ENCODE measurements around the gene SYT13. TPM values are rescaled to one million over a fixed set of nuclear protein-coding genes. Genes with fewer than 3 reads are reported as not detected.

SYT13 gene, protein sequence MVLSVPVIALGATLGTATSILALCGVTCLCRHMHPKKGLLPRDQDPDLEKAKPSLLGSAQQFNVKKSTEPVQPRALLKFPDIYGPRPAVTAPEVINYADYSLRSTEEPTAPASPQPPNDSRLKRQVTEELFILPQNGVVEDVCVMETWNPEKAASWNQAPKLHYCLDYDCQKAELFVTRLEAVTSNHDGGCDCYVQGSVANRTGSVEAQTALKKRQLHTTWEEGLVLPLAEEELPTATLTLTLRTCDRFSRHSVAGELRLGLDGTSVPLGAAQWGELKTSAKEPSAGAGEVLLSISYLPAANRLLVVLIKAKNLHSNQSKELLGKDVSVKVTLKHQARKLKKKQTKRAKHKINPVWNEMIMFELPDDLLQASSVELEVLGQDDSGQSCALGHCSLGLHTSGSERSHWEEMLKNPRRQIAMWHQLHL
- total RNA-seq, result under 0.01 TPM in 2 replicates

- peak in 1 of 2 donors; percentile 17 for DNase-seq (ENCODE audit: low read depth in 2 of 2)
These were observed at the start of gene SYT13 for GRCh38 chr11:45285930-45286632. SYT13 (minus strand) TSS chr11:45286341; CDS start chr11:45286207, 134 bp downstream.

GRCh38 chr11:45335434-45335833 is 49.3 kb upstream of the SYT13 start:
- DNase-seq (ENCODE audit: low read depth in 2 of 2), result no peak

- DNase-seq (ENCODE audit: low read depth in 2 of 2), result no peak
These were observed 48.7 kb upstream of the SYT13 start for GRCh38 chr11:45334836-45335235.

DNA sequence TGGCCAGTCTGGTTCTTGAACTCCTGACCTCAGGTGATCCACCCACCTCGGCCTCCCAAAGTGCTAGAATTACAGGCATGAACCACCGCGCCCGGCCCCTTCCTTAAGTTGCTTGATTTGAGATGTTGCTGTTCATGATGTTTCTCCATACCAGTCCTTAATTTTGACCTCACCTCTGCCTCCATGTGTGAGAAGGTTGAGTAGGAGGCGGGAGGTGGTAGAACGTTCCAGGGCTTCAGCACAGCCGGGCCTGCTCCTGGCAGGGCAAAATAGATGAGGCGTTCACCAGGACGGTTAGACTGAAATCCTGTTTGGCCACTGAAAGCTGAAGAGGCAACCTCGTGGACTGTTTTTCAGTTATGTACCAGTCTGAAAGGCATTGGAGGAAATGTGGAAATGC is 48.3 kb upstream of the SYT13 start:
- no peak for DNase-seq (ENCODE audit: low read depth in 2 of 2)

- peak; percentile 64 to 81 for DNase-seq (ENCODE audit: low read depth in 2 of 2)
These were observed 47.1 kb upstream of the SYT13 start for GRCh38 chr11:45333001-45333971.

DNA sequence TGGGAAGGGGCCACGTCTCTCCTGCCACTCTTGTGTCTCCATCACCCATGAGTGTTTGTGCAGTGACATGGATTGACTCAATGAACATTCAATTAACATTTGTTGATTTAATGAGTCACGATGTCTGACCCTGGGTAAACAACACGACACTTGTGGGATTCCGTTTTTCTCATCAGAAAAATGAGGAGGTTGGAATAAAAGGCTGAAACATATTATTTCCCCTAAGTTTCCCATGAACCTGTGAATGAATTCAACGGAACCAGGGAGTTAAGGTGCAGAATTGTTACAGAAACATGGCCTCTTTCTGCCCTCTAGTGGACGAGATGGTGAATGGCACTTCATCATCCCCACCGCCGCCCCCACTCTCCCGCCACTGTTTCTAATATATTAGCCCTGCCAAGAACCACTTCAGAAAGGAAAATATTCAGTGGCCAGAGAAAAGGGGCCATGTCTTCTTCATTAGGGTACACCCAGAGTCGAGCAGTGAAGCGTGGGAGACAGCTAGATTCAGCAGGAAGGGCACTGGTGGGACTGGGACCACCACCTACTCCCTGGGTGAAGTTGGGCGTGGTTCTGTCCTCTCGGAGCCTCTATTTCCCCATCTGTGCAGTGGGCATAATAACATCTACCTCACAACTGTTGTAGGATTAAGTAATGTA is 46.3 kb upstream of the SYT13 start:
- DNase-seq (ENCODE audit: low read depth in 2 of 2), result peak; percentile 45 to 69

GRCh38 chr11:45331839-45332238 is 45.7 kb upstream of the SYT13 start:
- no peak for DNase-seq (ENCODE audit: low read depth in 2 of 2)

- no peak for DNase-seq (ENCODE audit: low read depth in 2 of 2)
These were observed 42.6 kb upstream of the SYT13 start for GRCh38 chr11:45328726-45329125.

DNA sequence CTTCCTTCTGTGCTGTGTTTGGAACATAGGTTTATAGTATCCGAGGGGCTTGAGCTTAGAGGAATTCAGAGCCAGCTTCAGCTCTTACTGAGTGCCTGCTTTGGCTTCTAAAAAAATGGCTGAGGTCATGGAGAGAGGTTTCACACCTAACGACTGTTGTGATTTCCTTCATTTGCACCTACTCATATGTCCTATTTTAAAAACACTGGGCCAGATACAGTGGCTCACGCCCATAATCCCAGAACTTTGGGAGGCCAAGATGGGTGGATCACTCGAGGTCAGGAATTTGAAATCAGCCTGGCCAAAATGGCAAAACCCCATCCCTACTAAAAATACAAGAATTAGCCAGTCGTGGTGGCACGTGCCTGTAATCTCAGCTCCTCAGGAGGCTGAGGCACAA is 38.3 kb upstream of the SYT13 start:
- no peak for DNase-seq (ENCODE audit: low read depth in 2 of 2)

GRCh38 chr11:45323601-45324249 is 37.6 kb upstream of the SYT13 start:
- DNase-seq (ENCODE audit: low read depth in 2 of 2), result no peak

DNA sequence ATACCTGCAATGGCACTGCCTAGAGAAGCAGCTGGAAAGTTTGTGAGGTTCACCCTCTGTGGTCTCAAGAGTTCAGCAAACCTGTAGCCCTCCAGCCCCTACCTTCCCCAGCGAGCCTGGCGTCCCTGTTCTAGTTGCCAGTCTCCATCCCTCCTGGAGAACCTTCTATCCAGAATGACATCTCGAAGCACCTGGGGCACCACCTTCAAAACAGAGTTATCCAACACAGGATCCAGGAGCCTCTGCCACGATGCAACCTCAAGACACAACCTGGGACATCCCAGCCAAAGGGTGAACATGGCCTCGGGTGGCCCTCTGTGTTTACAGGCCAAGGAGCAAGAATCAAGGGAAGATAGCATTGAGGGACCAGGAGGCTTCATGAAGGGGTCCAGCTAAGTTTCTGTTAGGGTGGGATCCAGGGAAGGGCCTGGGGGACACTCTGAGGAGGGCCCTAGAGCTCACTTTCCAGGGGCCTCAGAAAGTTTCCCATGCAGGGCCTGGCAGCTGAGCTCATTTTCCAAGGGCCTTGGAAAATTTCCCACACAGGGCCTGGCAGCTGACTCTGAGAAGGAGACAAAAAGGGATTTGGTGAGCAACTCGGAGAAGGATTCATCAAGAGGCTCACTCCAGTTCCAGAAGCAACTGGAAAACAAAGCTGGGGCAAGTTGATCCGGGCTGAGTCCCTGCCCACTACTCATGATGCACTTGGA is 36.9 kb upstream of the SYT13 start:
- no peak for DNase-seq (ENCODE audit: low read depth in 2 of 2)

- DNase-seq (ENCODE audit: low read depth in 2 of 2), result no peak
These were observed 36.1 kb upstream of the SYT13 start for GRCh38 chr11:45322111-45322705.

DNA sequence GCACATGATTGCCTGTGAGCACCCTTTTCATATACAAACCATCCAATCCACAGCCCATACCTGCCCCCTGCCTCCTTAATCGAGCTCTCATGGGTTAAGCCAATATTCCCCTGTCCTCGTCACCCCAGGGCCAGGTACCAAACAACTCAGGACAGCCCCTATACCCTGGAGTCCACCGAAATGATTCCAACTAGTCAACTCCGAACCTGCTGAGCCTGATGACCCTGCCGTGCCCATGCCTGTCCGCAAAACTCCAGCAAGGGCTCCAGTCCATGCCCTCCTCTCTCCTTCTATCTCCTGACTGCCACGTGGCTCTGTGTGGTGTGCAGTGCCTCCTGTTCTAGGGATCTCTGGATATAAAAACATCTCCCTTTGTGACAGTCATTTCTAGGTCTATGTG is 35.5 kb upstream of the SYT13 start:
- no peak for DNase-seq (ENCODE audit: low read depth in 2 of 2)

- no peak for DNase-seq (ENCODE audit: low read depth in 2 of 2)
These were observed 35.0 kb upstream of the SYT13 start for GRCh38 chr11:45321031-45321595.

- DNase-seq (ENCODE audit: low read depth in 2 of 2), result no peak
These were observed 34.2 kb upstream of the SYT13 start for GRCh38 chr11:45320371-45320770.

- DNase-seq (ENCODE audit: low read depth in 2 of 2), result no peak
These were observed 32.9 kb upstream of the SYT13 start for GRCh38 chr11:45319077-45319476.

- DNase-seq (ENCODE audit: low read depth in 2 of 2), result no peak
These were observed 32.4 kb upstream of the SYT13 start for GRCh38 chr11:45318516-45318915.

DNA sequence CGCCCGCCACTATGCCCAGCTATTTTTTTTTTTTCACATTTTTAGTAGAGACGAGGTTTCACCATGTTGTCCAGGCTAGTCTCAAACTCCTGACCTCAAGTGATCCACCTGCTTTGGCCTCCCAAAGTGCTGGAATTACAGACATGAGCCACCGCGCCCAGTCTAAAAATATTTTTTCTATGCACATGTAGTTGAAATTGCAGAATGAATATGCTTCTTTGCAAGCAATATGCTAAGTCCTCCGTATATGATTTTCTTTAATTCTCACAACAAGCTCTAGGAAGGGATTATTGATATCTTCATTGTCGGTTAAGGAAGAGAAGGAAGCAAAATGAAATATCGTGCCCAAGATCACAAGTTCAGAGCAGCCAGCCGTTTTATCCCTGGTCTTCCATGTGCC is 30.1 kb upstream of the SYT13 start:
- DNase-seq (ENCODE audit: low read depth in 2 of 2), result no peak

- DNase-seq (ENCODE audit: low read depth in 2 of 2), result no peak
These were observed 28.8 kb upstream of the SYT13 start for GRCh38 chr11:45314900-45315299.

All from lung microvascular endothelial cell (primary cell).